CD14-positive monocyte (primary cell): ENCODE data around the gene KCNMA1. TPM values are rescaled to one million over a fixed set of nuclear protein-coding genes. Genes with fewer than 3 reads are reported as not detected.

ENCODE experiments used
- DNase-seq, 3 donors: peaks; one replicate each; pipeline ENCODE4 v3.0.0-alpha.2; 2011 to 2022
- H2AFZ ChIP-seq: 2 replicates; pipeline ENCODE4 v1.6.0; 2012; ENCODE audit warnings: mild to moderate bottlenecking, low read depth, low read length, inconsistent platforms; ENCODE audit not compliant: insufficient read depth, poor library complexity, severe bottlenecking
- H3K27ac ChIP-seq, 2 donors: 1 replicate in 1 of 2; 2 replicates in 1 of 2; pipeline ENCODE4 v1.5.1; 2012 to 2013; ENCODE audit warnings: low read length in 2 of 2, control low read depth in 1 of 2, inconsistent platforms in 1 of 2, low read depth in 1 of 2, mild to moderate bottlenecking in 1 of 2
- H3K27me3 ChIP-seq, 2 donors: one replicate each; pipeline versions ENCODE4 v1.6.0 to v1.6.1; 2011 to 2013; ENCODE audit warnings: low read length in 2 of 2; ENCODE audit not compliant: control insufficient read depth in 2 of 2, insufficient read depth in 2 of 2
- H3K36me3 ChIP-seq, 2 donors: replicated peaks in 1 of 2; 1 replicate in 1 of 2; 2 replicates in 1 of 2; pipeline versions ENCODE4 v1.5.1 to v1.6.1; 2012 to 2013; ENCODE audit warnings: low read length in 2 of 2, control low read depth in 1 of 2, inconsistent platforms in 1 of 2, mild to moderate bottlenecking in 1 of 2; ENCODE audit not compliant: insufficient read depth in 2 of 2, control insufficient read depth in 1 of 2
- H3K4me1 ChIP-seq, 2 donors: 1 replicate in 1 of 2; 2 replicates in 1 of 2; pipeline versions ENCODE4 v1.5.1 to v1.6.1; 2012 to 2013; ENCODE audit warnings: low read length in 2 of 2, control low read depth in 1 of 2, inconsistent platforms in 1 of 2, mild to moderate bottlenecking in 1 of 2, moderate library complexity in 1 of 2; ENCODE audit not compliant: insufficient read depth in 2 of 2, control insufficient read depth in 1 of 2
- H3K4me2 ChIP-seq: replicated peaks from 2 replicates; pipeline ENCODE3; 2012; ENCODE audit warnings: low read length, moderate library complexity, mild to moderate bottlenecking; ENCODE audit not compliant: poor library complexity, severe bottlenecking; ENCODE audit errors: extremely low read depth
- H3K4me3 ChIP-seq, 3 experiments: fragments of 200-600 bp in 1 of 3; sonication (generic) in 1 of 3; replicated peaks in 1 of 3; 1 replicate in 2 of 3; 2 replicates in 1 of 3; pipeline ENCODE4 v1.5.1; 2011 to 2013; ENCODE audit warnings: low read length in 3 of 3, mild to moderate bottlenecking in 3 of 3, control low read depth in 2 of 3, low read depth in 2 of 3, inconsistent platforms in 1 of 3, moderate library complexity in 1 of 3
- H3K79me2 ChIP-seq: 2 replicates; pipeline ENCODE4 v1.6.0; 2012; ENCODE audit warnings: mild to moderate bottlenecking, control low read depth, inconsistent platforms, low read length, moderate library complexity; ENCODE audit not compliant: insufficient read depth
- H3K9ac ChIP-seq: 2 replicates; pipeline ENCODE4 v1.6.0; 2017; ENCODE audit warnings: low read length, mild to moderate bottlenecking; ENCODE audit not compliant: insufficient read depth, poor library complexity, severe bottlenecking
- H3K9me3 ChIP-seq, 2 donors: replicated peaks in 1 of 2; 1 replicate in 1 of 2; 2 replicates in 1 of 2; pipeline versions ENCODE4 v1.5.1 to v1.6.1; 2012 to 2013; ENCODE audit warnings: low read length in 2 of 2, control low read depth in 1 of 2; ENCODE audit not compliant: control insufficient read depth in 1 of 2, insufficient read depth in 1 of 2
- H4K20me1 ChIP-seq: 2 replicates; pipeline ENCODE4 v1.6.0; 2012; ENCODE audit warnings: mild to moderate bottlenecking, low read length, control low read depth, moderate library complexity; ENCODE audit not compliant: insufficient read depth
- H3K27ac Mint-ChIP-seq, 7 donors: one replicate each; pipeline ENCODE4 v1.8.0; 2020; ENCODE audit warnings: mild to moderate bottlenecking in 7 of 7, mixed read lengths in 7 of 7, moderate library complexity in 6 of 7, inconsistent platforms in 2 of 7
- H3K27me3 Mint-ChIP-seq, 3 donors: one replicate each; pipeline ENCODE4 v1.8.0; 2021 to 2022; ENCODE audit warnings: low read depth in 3 of 3, mild to moderate bottlenecking in 3 of 3, mixed read lengths in 3 of 3, moderate library complexity in 3 of 3, inconsistent platforms in 1 of 3
- H3K36me3 Mint-ChIP-seq, 2 donors: one replicate each; pipeline ENCODE4 v1.8.0; 2020; ENCODE audit warnings: mixed read lengths in 2 of 2, inconsistent platforms in 1 of 2, mild to moderate bottlenecking in 1 of 2
- H3K4me1 Mint-ChIP-seq: one replicate; pipeline ENCODE4 v1.8.0; 2020; ENCODE audit warnings: mild to moderate bottlenecking, mixed read lengths
- H3K4me3 Mint-ChIP-seq, 2 donors: one replicate each; pipeline ENCODE4 v1.8.0; 2020; ENCODE audit warnings: mild to moderate bottlenecking in 2 of 2, mixed read lengths in 2 of 2, moderate library complexity in 1 of 2
- H3K9me3 Mint-ChIP-seq, 7 donors: one replicate each; pipeline ENCODE4 v1.8.0; 2020 to 2022; ENCODE audit warnings: mixed read lengths in 7 of 7, mild to moderate bottlenecking in 6 of 7, moderate library complexity in 6 of 7, inconsistent platforms in 2 of 7
- CTCF ChIP-seq: fragments of 200-600 bp; IDR thresholded peaks from one replicate; pipeline ENCODE4 v1.8.0; 2022; ENCODE audit warnings: antibody characterized with exemption, mild to moderate bottlenecking
- WGBS: methylation state at CpG from one replicate; pipeline ENCODE4 v1.1.5; 2013; ENCODE audit warnings: missing lambda C conversion rate; ENCODE audit not compliant: insufficient coverage; 5-methylcytosine and 5-hydroxymethylcytosine counted together
- intact Hi-C, 2 donors: fragments of 100-400 bp; cut with micrococcal nuclease; formaldehyde crosslinking; loops; one replicate each; pipeline versions ENCODE4 v1.15.0 to v1.15.1; 2023
- polyA plus RNA-seq, 3 donors: library from polyadenylated mRNA; depleted of rRNA in 1 of 3; unstranded in 2 of 3; stranded (reverse) in 1 of 3; fragments of 300-500 nt in 2 of 3; fragments of >200 nt in 1 of 3; fragmentation: Illumina TruSeq in 2 of 3; gene quantifications; 1 replicate in 2 of 3; 2 replicates in 1 of 3; pipeline ENCODE4 v1.2.3, GENCODE V29; 2012 to 2021

KCNMA1 gene
- polyA plus RNA-seq, 3 donors, result 0.11 to 1.0 TPM; not detected in 1

GRCh38 chr10:77158666-77159065, 478.9 kb downstream of the KCNMA1 start:
- TF ChIP-seq CTCF, result no peak
- no peak overlapping the region for H3K27ac Mint-ChIP-seq
- H3K9ac ChIP-seq, result no peak overlapping the region

GRCh38 chr10:77157248-77158019, 480.2 kb downstream of the KCNMA1 start:
- no peak for TF ChIP-seq CTCF

More at GRCh38 chr10:77158666-77159065, 478.9 kb downstream of the KCNMA1 start:
- intact Hi-C loops, result no loop called here
- Histone ChIP-seq H3K4me3 (no peak overlapping the region), H3K36me3 (no peaks in the 10 kb centered on the region), H3K27ac (no peak overlapping the region), H2AFZ (no peak overlapping the region), H3K4me2 (no peak overlapping the region), H3K79me2 (no peaks in the 10 kb centered on the region), H4K20me1 (no peaks in the 10 kb centered on the region), H3K4me1 (no peaks in the 10 kb centered on the region), H3K9me3 (no peaks in the 10 kb centered on the region), H3K27me3 (peaks cover 2 to 3% of the 10 kb centered on the region in 2 donors)
- DNase-seq, result no peak
- H3K27me3 Mint-ChIP-seq, result peaks cover 0 to 26% (median 7%) of the 10 kb centered on the region in 3 donors
- H3K4me3 Mint-ChIP-seq, result no peak overlapping the region
- 100% methylated on average over 1 of the region's 3 CpGs for WGBS
- peaks cover 0 to 2% (median 0%) of the 10 kb centered on the region in 7 donors for H3K9me3 Mint-ChIP-seq
- peaks cover 3% of the 10 kb centered on the region for H3K4me1 Mint-ChIP-seq
- H3K36me3 Mint-ChIP-seq, result no peaks in the 10 kb centered on the region

More at GRCh38 chr10:77157248-77158019, 480.2 kb downstream of the KCNMA1 start:
- no peak overlapping the region for H3K4me3 Mint-ChIP-seq
- H4K20me1 ChIP-seq, result no peaks in the 10 kb centered on the region
- H2AFZ ChIP-seq, result no peak overlapping the region
- H3K4me1 ChIP-seq, result no peaks in the 10 kb centered on the region
- no peaks in the 10 kb centered on the region for H3K9me3 ChIP-seq
- H3K4me3 ChIP-seq, result no peak overlapping the region
- no peak overlapping the region for H3K4me2 ChIP-seq
- H3K36me3 Mint-ChIP-seq, result no peaks in the 10 kb centered on the region
- H3K9ac ChIP-seq, result no peak overlapping the region
- intact Hi-C loops, result no loop called here
- H3K27me3 ChIP-seq, result no peaks in the 10 kb centered on the region
- WGBS, result 91% methylated on average over 3 of the region's 9 CpGs
- H3K4me1 Mint-ChIP-seq, result no peaks in the 10 kb centered on the region
- no peak for DNase-seq
- peaks cover 0 to 22% (median 8%) of the 10 kb centered on the region in 3 donors for H3K27me3 Mint-ChIP-seq
- no peaks in the 10 kb centered on the region for H3K79me2 ChIP-seq
- H3K36me3 ChIP-seq, result no peaks in the 10 kb centered on the region
- H3K27ac Mint-ChIP-seq, result no peak overlapping the region
- H3K9me3 Mint-ChIP-seq, result peaks cover 0 to 2% (median 0%) of the 10 kb centered on the region in 7 donors
- H3K27ac ChIP-seq, result no peak overlapping the region
